HG02970 (cell line): Measurements from ENCODE around the gene MINAR2.

Source experiments
- ATAC-seq: cut with Tn5 transposase; IDR thresholded peaks from one replicate; pipeline ENCODE4 v1.9.1; 2021; ENCODE audit warnings: mild to moderate bottlenecking, moderate library complexity, moderate number of reproducible peaks; ENCODE audit not compliant: unreplicated experiment, low FRiP score

The MINAR2 gene

DNA sequence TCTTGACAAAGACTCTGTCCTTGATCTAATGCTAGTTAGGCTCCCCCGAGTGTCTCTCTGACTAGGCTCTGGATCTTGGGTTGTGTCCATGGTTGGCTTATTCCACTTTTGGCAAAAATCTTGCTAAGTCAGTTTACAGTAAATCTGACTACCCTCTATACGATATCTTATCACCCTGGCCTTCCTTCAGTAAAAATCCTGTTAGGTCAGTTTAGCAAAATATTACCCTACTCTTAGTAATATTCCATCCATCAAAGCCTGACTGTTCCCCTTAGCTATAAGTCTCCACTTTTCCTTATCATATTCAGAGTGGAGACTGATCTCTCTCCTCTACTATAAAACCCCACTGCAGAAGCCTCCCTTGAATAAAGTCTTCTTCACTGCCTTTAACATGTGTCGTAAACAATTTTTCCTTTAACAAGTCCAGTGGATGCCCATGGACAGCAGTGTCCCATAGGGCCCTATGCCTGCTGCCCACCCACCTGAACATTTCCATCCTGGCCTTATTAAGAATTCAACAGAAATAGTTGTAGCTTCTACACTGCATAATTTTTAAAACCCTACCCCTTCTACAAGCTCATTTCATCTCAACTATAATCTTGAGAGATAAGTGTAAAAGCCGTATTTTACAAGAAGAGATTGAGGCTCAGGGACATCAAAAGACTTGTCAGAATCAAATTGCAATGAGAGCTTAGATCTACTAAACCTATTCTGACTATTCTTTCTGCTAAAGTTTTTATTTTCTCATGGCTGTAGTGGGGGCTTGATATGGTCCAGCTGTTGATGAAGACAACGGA, 22.3 kb downstream of the MINAR2 start:
- no peak for ATAC-seq

DNA sequence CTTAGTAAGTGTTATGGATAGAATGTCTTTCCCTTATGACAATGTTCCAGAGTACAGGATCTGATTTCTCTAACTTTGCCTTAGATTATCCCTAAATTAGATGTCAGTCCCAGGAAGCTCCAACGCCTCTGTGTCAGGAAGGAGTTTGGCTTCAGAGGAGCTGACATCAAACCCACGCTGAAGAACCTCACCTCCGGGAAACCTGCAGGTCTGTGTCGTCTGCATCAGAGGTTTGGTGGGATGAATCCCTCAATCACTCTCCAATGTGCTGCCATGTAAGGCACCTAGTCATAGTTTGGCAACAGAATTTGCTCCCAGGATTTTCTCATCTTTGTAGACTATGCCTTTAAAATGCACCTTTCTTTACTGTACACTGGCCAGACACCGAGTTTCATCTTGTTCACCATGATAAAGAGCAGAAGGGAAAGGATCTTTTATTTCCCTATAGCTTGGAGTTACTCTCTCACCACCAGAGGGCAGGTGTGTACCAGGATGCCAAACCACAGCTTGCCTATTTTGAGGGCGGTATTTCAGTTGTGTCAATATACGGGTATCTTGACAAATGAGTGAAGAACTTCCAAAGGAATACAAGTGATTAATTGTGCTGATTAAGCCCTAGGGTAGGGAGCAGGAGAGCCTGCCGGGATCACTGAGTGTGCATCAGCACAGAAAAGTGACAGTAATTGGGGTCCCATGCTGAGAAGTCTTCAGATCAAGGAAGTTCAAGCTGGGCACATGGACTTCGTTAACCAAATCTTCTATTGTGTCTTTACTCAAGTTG, 23.4 kb downstream of the MINAR2 start:
- no peak for ATAC-seq

DNA sequence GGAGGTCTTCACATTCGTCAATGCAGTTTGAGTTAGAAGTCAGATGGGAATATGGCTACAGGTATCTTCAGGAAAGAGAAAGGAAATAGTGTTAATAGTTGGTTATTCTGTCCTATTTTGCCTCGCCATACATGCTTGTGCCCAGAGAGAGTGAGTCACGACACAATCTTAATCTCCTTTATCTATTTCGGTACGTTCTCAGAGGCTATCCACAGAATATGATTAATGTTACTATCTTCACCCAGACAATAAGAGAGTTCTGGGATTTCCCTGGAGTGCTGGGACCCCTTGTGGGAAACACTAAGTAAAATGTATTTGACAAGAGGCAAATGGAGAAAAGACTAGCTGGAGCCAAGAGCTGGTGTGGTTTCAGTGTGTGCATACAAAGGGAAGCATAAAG, 25.5 kb downstream of the MINAR2 start:
- ATAC-seq = no peak

DNA sequence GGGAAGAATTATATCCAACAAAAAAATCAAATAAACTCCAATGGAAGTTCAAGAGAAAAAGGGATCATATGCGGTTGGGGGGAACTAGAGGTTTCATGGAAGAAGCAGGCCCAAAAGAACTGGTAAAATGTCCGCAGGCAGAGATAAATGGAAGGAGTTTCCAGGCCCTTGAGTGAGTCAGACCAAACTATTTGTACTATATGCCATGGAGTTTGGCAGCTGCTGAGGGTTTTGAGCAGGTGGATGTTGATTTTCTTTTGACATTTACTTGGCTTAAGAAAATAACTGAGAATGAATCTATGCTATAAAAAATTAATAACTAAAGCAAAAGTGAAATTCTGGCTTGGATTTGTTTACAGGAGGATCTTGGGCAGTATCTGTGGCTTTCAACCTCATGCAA, 33.7 kb downstream of the MINAR2 start:
- ATAC-seq = no peak

DNA sequence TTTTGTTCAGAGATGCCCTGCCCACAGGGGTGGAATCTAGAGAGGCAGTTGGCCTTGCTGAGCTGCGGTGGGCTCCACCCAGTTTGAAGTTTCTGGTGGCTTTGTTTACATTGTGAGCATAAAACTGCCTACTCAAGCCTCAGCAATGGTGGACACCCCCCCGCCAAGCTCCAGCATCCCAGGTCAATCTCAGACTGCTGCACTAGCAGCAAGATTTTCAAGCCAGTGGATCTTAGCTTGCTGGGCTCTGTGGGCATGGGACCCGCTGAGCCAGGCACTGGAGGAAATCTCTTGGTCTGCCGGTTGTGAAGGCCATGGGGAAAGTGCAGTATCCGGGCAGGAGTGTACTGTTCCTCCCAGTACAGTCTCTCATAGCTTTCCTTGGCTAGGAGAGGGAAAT, 55.5 kb downstream of the MINAR2 start:
- no peak for ATAC-seq

DNA sequence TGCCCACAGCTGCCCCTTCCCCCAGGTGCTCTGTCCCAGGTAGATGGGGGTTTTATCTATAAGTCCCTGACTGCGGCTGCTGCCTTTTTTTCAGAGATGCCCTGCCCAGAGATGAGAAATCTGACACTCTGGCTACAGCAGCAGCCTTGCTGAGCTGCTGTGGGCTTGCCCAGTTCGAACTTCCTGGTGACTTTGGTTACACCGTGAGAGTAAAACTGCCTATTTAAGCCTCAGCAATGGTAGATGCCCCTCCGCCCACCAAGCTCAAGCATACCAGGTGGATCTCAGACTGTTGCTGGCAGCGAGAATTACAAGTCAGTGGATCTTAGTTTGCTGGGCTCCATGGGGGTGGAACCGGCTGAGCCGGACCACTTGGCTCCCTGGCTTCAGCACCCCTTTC, 56.8 kb downstream of the MINAR2 start:
- ATAC-seq = no peak

DNA sequence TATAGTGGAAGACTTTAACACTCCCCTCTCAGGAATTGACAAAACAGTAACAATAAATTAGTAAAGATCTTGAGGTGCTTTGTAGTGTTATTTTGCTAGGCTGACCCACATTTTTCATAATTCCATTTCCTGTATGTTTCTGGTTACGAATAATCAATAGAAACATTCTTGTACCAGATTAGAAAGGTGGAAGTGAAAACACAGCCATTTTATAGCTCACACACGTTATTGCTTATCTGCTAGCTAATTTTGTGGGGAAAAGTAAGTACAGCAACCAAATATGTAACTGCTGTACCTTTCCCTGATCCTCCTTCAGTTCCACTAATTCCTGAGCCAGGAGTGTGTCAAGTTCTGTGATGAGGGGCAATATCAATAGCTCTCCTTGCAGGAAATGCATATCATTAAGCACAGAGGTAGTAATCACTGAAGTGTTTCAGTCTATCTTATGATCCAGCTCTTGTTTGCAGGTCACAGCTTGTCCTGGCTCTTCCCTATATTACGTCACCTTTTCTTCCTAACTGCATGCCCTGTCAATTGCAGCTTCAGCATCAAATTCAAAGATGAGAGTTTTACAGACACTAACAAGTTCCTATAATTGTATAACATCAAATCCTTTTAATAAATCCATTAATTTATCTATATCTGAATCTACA, 59.4 kb downstream of the MINAR2 start:
- ATAC-seq = no peak
